CD8-positive, alpha-beta memory T cell (primary cell): ENCODE results near the gene MMRN2. TPM values are rescaled to one million over a fixed set of nuclear protein-coding genes. Genes with fewer than 3 reads are reported as not detected.

Experiments
- CTCF ChIA-PET: fragments of 350-600 bp; sonication (Branson Sonifier 250); formaldehyde crosslinking; loops from one replicate; lab custom pipeline; 2021; ENCODE audit warnings: antibody characterized with exemption; lab: Charles Lee
- POLR2A ChIA-PET: fragments of 350-600 bp; sonication (Branson Sonifier 250); formaldehyde crosslinking; loops from one replicate; lab custom pipeline; 2021; ENCODE audit warnings: antibody characterized with exemption; lab: Charles Lee
- DNase-seq, 5 donors: peaks; one replicate each; pipeline versions ENCODE4 v3.0.0 to v3.0.0-alpha.2; 2020 to 2022; ENCODE audit warnings: mixed read lengths in 1 of 5
- H3K27ac ChIP-seq: one replicate; pipeline ENCODE4 v1.7.0; 2013; ENCODE audit warnings: low read depth, mild to moderate bottlenecking, low read length, moderate library complexity
- H3K27me3 ChIP-seq: 2 replicates; pipeline ENCODE4 v1.7.0; 2013; ENCODE audit warnings: low read length, mild to moderate bottlenecking; ENCODE audit not compliant: insufficient read depth, poor library complexity, severe bottlenecking
- H3K36me3 ChIP-seq: 2 replicates; pipeline ENCODE4 v1.7.0; 2013; ENCODE audit warnings: mild to moderate bottlenecking, low read length, moderate library complexity; ENCODE audit not compliant: insufficient read depth
- H3K4me1 ChIP-seq: 2 replicates; pipeline ENCODE4 v1.7.0; 2013; ENCODE audit warnings: mild to moderate bottlenecking, low read length, moderate library complexity; ENCODE audit not compliant: insufficient read depth
- H3K4me3 ChIP-seq: 2 replicates; pipeline ENCODE4 v1.7.0; 2013; ENCODE audit warnings: mild to moderate bottlenecking, low read length
- H3K9me3 ChIP-seq: 2 replicates; pipeline ENCODE4 v1.7.0; 2013; ENCODE audit warnings: mild to moderate bottlenecking, low read length
- H3K27ac Mint-ChIP-seq, 8 donors: one replicate each; pipeline ENCODE4 v1.8.0; 2020 to 2021; ENCODE audit warnings: mixed read lengths in 8 of 8, mild to moderate bottlenecking in 6 of 8, inconsistent platforms in 3 of 8, moderate library complexity in 3 of 8
- H3K27me3 Mint-ChIP-seq, 2 donors: one replicate each; pipeline ENCODE4 v1.8.0; 2020 to 2021; ENCODE audit warnings: mixed read lengths in 2 of 2, mild to moderate bottlenecking in 1 of 2, moderate library complexity in 1 of 2
- H3K36me3 Mint-ChIP-seq, 3 donors: one replicate each; pipeline ENCODE4 v1.8.0; 2020 to 2021; ENCODE audit warnings: mixed read lengths in 3 of 3, inconsistent platforms in 1 of 3, mild to moderate bottlenecking in 1 of 3
- H3K4me1 Mint-ChIP-seq, 3 donors: one replicate each; pipeline ENCODE4 v1.8.0; 2020 to 2021; ENCODE audit warnings: mixed read lengths in 3 of 3, inconsistent platforms in 1 of 3, mild to moderate bottlenecking in 1 of 3
- H3K4me3 Mint-ChIP-seq, 7 donors: one replicate each; pipeline ENCODE4 v1.8.0; 2020 to 2021; ENCODE audit warnings: mixed read lengths in 7 of 7, mild to moderate bottlenecking in 6 of 7, moderate library complexity in 4 of 7, inconsistent platforms in 2 of 7
- H3K9me3 Mint-ChIP-seq, 5 donors: one replicate each; pipeline ENCODE4 v1.8.0; 2020 to 2022; ENCODE audit warnings: mixed read lengths in 5 of 5, mild to moderate bottlenecking in 3 of 5, moderate library complexity in 2 of 5, inconsistent platforms in 1 of 5
- polyA plus RNA-seq: library from polyadenylated mRNA; unstranded; fragments of 300-500 nt; fragmentation: Illumina TruSeq; gene quantifications from one replicate; pipeline ENCODE4 v1.2.3, GENCODE V29; 2021
- total RNA-seq, 2 experiments: library from RNA; stranded (reverse); gene quantifications; one replicate each; pipeline ENCODE4 v1.2.3, GENCODE V29; 2021

Gene MMRN2
- total and polyA plus RNA-seq, 3 experiments from 2014 or later, result not detected

DNA sequence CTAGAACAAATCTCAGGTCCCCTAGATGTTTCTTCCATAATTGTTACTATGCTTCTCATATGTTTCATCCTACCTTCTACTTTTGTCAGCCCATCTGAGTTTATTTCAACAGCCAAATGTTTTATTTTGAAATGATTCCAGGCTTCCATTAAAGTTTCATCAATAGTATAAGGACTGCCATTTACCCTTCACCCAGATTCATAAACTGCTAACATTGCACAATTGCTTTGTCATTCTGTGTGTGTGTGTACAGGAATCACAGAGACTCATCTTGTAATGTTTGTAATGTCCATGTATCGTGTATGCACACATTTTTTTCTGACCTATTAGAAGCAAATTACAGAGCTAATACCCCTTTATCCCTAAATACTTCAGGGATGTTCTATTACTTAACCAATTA lies 25.5 kb downstream of the MMRN2 start:
- Histone ChIP-seq H3K9me3 (no peaks in the 10 kb centered on the region), H3K4me1 (no peaks in the 10 kb centered on the region), H3K4me3 (no peak overlapping the region), H3K27me3 (no peaks in the 10 kb centered on the region), H3K36me3 (no peaks in the 10 kb centered on the region), H3K27ac (no peak overlapping the region)
- no peaks in the 10 kb centered on the region for H3K9me3 Mint-ChIP-seq
- no peak overlapping the region for H3K4me3 Mint-ChIP-seq
- no peak for DNase-seq
- H3K27me3 Mint-ChIP-seq, result no peaks in the 10 kb centered on the region
- CTCF ChIA-PET, result no interaction called here
- H3K4me1 Mint-ChIP-seq, result no peaks in the 10 kb centered on the region
- POLR2A ChIA-PET, result no interaction called here
- peaks cover 0 to 12% (median 0%) of the 10 kb centered on the region in 3 donors for H3K36me3 Mint-ChIP-seq
- peak overlapping the region in 1 of 8 donors; percentile 21 for H3K27ac Mint-ChIP-seq

DNA sequence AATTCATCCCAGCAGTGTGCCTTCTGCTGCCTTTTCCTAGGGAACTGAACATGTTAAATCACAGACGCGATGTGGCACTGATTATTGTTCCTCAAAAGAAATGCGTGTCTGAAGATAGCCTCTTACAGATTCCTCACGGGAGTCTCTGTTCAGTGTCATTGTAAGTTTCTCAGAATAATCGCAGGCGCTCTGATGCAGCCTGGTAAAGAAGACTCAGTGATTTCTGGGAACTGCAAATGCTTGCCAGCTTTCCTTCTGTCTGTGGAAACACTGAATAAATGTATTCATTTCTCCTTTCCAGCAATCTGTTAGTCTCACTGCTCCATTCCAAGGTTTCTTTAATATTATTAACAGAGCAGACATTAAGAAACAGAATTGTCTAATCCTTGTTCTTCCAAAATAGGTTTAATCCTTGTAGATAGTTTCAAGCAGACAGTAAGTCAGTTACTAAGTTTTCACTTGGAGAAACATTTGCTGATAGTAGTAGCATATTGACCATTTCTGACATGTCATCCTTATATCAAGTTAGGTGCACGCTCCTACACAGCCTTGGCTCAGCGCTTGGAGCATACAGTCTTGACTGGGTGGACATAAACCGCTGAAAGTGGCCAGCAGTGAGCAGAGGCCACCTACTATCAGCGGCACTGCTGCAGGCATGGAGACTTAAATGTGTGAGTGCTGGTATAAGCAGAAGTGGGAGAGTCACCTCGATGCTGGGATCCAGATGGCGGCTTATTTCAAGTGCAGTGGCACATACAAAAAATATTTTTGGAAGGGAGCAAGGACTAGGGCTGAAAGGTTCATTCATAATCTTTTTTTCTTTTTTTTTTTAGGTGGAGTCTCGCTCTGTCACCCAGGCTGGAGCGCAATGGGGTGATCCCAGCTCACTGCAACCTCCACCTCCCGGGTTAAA lies 27.7 kb downstream of the MMRN2 start:
- Mint-ChIP-seq H3K9me3 (no peaks in the 10 kb centered on the region), H3K4me1 (no peaks in the 10 kb centered on the region), H3K4me3 (no peak overlapping the region), H3K36me3 (peaks cover 0 to 12% (median 0%) of the 10 kb centered on the region in 3 donors), H3K27ac (peak overlapping the region in 1 of 8 donors; percentile 91), H3K27me3 (no peaks in the 10 kb centered on the region)
- DNase-seq, result no peak
- Histone ChIP-seq H3K4me3 (no peak overlapping the region), H3K27ac (no peak overlapping the region), H3K9me3 (no peaks in the 10 kb centered on the region), H3K27me3 (no peaks in the 10 kb centered on the region), H3K36me3 (no peaks in the 10 kb centered on the region), H3K4me1 (no peaks in the 10 kb centered on the region)
- CTCF ChIA-PET, result no interaction called here
- POLR2A ChIA-PET, result no interaction called here

DNA sequence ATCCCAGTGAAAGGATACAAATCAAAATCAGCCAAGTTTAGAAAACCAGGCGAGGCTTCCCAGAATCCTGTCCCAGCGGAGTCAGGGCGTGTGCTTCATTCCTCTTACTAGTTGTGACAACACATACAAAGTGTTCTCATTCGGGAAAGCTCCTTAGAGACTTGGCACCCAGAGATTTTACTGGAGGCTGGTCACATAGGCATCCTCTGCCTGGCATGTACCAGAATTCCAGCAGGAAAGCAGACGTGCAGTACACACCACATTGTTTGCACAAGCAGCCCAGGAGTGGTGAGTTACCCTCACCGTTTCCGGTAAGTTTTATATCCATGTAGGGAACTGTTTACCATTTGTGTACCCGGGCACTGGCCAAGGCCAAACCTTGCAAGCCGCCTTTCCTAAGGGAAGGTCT lies 34.9 kb downstream of the MMRN2 start:
- CTCF ChIA-PET, result no interaction called here

DNA sequence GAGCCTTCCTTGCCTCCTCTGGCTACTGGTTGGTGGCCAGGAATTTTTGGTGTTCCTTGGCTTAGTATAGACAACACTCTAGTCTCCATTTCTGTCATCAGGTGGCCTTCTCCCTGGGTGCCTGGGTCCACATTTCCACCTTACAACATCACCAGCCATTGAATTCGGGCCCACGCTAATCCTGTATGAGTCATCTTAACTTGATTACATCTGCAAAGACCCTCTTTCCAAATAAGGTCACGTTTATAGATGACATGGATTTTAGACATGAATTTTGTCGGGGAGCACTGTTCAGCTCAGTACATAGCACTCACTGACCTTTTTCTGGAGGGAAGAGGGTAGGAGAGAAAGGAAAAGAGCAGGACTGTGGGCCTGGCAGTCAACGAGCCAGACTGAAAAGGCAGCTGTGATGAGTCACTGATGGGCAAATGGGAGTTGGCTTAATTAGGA lies 39.4 kb downstream of the MMRN2 start:
- H3K9me3 ChIP-seq, result no peaks in the 10 kb centered on the region
- no peak overlapping the region for H3K4me3 ChIP-seq
- no peaks in the 10 kb centered on the region for H3K9me3 Mint-ChIP-seq
- ChIA-PET POLR2A (no interaction called here), CTCF (no interaction called here)
- H3K4me3 Mint-ChIP-seq, result no peak overlapping the region
- no peak for DNase-seq
- no peaks in the 10 kb centered on the region for H3K27me3 Mint-ChIP-seq
- no peaks in the 10 kb centered on the region for H3K4me1 Mint-ChIP-seq
- H3K27me3 ChIP-seq, result no peaks in the 10 kb centered on the region
- H3K36me3 Mint-ChIP-seq, result peaks cover 7 to 69% (median 24%) of the 10 kb centered on the region in 3 donors
- H3K36me3 ChIP-seq, result no peaks in the 10 kb centered on the region
- H3K27ac Mint-ChIP-seq, result peak overlapping the region in 1 of 8 donors; percentile 57
- no peaks in the 10 kb centered on the region for H3K4me1 ChIP-seq
- H3K27ac ChIP-seq, result no peak overlapping the region

More for the DNA sequence above, 34.9 kb downstream of the MMRN2 start:
- no peak overlapping the region for H3K27ac ChIP-seq
- no peak overlapping the region for H3K27ac Mint-ChIP-seq
- H3K4me1 ChIP-seq, result no peaks in the 10 kb centered on the region
- H3K27me3 ChIP-seq, result no peaks in the 10 kb centered on the region
- no peaks in the 10 kb centered on the region for H3K36me3 ChIP-seq
- H3K9me3 Mint-ChIP-seq, result no peaks in the 10 kb centered on the region
- H3K4me3 ChIP-seq, result no peak overlapping the region
- no peaks in the 10 kb centered on the region for H3K9me3 ChIP-seq
- no peak overlapping the region for H3K4me3 Mint-ChIP-seq
- H3K27me3 Mint-ChIP-seq, result no peaks in the 10 kb centered on the region
- H3K36me3 Mint-ChIP-seq, result peaks cover 7 to 51% (median 20%) of the 10 kb centered on the region in 3 donors
- DNase-seq, result no peak
- POLR2A ChIA-PET, result no interaction called here
- no peaks in the 10 kb centered on the region for H3K4me1 Mint-ChIP-seq

DNA sequence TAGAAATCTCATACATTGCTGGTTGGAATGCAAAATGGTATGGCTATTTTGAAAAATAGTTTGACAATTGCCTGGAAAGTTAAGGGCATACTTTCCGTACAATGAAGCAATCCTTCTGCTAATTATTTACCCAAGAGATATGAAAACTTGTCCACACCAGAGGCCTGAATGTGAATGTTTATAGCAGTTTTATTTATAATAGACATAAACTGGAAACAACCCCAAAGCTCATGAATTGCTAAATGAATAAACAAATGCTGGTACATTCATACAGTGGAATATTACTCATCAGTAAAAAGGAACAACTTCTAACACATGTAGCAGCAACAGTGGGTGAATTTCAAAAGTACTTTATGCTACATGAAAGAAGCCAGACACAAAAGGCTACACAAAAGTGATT lies 42.7 kb downstream of the MMRN2 start:
- Mint-ChIP-seq H3K36me3 (peaks cover 0 to 49% (median 18%) of the 10 kb centered on the region in 3 donors), H3K9me3 (no peaks in the 10 kb centered on the region), H3K27me3 (no peaks in the 10 kb centered on the region), H3K4me1 (no peaks in the 10 kb centered on the region), H3K4me3 (no peak overlapping the region), H3K27ac (peak overlapping the region in 1 of 8 donors; percentile 5)
- ChIA-PET CTCF (no interaction called here), POLR2A (no interaction called here)
- no peak for DNase-seq
- H3K4me1 ChIP-seq, result no peaks in the 10 kb centered on the region
- H3K9me3 ChIP-seq, result no peaks in the 10 kb centered on the region
- H3K36me3 ChIP-seq, result no peaks in the 10 kb centered on the region
- no peak overlapping the region for H3K27ac ChIP-seq
- H3K4me3 ChIP-seq, result no peak overlapping the region
- H3K27me3 ChIP-seq, result no peaks in the 10 kb centered on the region

DNA sequence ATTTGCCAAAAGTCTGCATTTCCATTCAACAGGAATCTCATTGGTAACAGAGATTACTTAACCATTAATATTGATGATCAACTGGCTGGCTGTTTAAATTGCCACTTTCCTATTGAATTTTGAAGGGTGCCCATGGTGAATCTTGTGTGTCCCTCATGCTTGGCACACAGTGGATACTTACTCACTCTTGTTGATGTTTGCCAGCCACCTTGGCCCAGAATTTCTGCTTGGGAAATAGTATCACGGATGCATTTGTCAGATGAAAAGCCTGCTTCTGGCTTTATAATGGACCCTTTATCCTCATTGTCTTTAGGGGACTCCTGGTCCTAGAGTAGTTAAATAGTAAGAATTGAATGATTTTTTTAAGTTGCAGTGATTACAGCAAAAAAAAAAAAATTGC lies 52.0 kb downstream of the MMRN2 start:
- H3K4me1 ChIP-seq, result no peaks in the 10 kb centered on the region
- no peak overlapping the region for H3K27ac ChIP-seq
- H3K36me3 Mint-ChIP-seq, result peaks cover 22 to 47% (median 27%) of the 10 kb centered on the region in 3 donors
- POLR2A ChIA-PET, result no interaction called here
- H3K4me3 Mint-ChIP-seq, result no peak overlapping the region
- H3K9me3 ChIP-seq, result no peaks in the 10 kb centered on the region
- H3K27me3 Mint-ChIP-seq, result no peaks in the 10 kb centered on the region
- peaks cover 0 to 6% (median 3%) of the 10 kb centered on the region in 5 donors for H3K9me3 Mint-ChIP-seq
- no peaks in the 10 kb centered on the region for H3K36me3 ChIP-seq
- no peak overlapping the region for H3K27ac Mint-ChIP-seq
- no peak for DNase-seq
- CTCF ChIA-PET, result interaction anchor here (1.4 kb wide), 1 partner anchor 219 kb away, joined by 3 read pairs; no protein-coding TSS in a partner anchor
- H3K4me3 ChIP-seq, result no peak overlapping the region
- H3K27me3 ChIP-seq, result no peaks in the 10 kb centered on the region
- no peaks in the 10 kb centered on the region for H3K4me1 Mint-ChIP-seq

DNA sequence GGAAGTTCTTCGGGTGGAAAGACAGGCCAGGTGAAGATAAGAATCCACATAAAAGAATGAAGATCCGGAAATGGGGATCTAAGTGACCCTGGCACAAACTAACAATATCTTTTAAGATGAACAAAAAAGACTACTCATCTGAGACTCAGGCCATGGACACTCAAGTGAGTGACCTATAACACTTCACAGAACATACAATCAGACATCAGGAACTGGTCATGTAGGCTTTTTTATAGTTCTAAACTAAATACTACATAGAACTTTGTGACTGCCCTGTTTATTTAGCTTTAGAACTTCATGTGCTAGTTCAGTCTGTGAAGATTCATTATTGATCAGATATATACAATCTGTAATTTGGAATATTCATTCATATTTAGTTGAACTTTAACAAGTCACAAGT lies 52.8 kb downstream of the MMRN2 start:
- ChIA-PET CTCF (no interaction called here), POLR2A (no interaction called here)
- no peak overlapping the region for H3K27ac Mint-ChIP-seq
- no peaks in the 10 kb centered on the region for H3K4me1 ChIP-seq
- no peaks in the 10 kb centered on the region for H3K27me3 Mint-ChIP-seq
- H3K4me3 Mint-ChIP-seq, result no peak overlapping the region
- H3K36me3 Mint-ChIP-seq, result peaks cover 22 to 49% (median 27%) of the 10 kb centered on the region in 3 donors
- no peak overlapping the region for H3K27ac ChIP-seq
- H3K4me3 ChIP-seq, result no peak overlapping the region
- H3K4me1 Mint-ChIP-seq, result no peaks in the 10 kb centered on the region
- no peaks in the 10 kb centered on the region for H3K27me3 ChIP-seq
- no peak for DNase-seq
- peaks cover 0 to 6% (median 3%) of the 10 kb centered on the region in 5 donors for H3K9me3 Mint-ChIP-seq
- H3K9me3 ChIP-seq, result no peaks in the 10 kb centered on the region
- H3K36me3 ChIP-seq, result no peaks in the 10 kb centered on the region

DNA sequence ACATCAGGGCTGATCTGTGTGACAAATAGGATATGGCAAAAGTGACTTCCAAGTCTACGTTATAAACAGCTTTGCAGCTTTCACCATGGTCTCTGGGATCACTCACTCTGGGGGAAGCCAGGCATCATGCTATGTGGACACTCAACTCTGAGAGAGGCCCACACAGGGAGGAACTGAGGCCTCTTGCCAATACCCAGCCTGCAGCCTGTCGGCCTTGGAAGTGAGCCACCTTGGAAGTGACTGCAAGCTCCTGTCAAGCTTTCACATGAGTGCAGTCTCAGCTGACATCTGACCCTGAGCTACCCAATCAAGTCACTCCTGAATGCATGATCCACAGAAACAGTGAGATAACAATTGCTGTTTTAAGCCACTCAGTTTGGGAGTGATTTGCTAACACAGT lies 56.5 kb downstream of the MMRN2 start:
- Mint-ChIP-seq H3K4me3 (no peak overlapping the region), H3K27me3 (no peaks in the 10 kb centered on the region), H3K36me3 (peaks cover 15 to 34% (median 16%) of the 10 kb centered on the region in 3 donors), H3K27ac (no peak overlapping the region), H3K9me3 (no peaks in the 10 kb centered on the region), H3K4me1 (no peaks in the 10 kb centered on the region)
- no peak overlapping the region for H3K27ac ChIP-seq
- POLR2A ChIA-PET, result interaction anchor here (1.2 kb wide), 1 partner anchor 65 kb away, joined by 11 read pairs; no protein-coding TSS in a partner anchor
- DNase-seq, result no peak
- CTCF ChIA-PET, result interaction anchor here (2.2 kb wide), 1 partner anchor 189 kb away, joined by 9 read pairs; no protein-coding TSS in a partner anchor
- no peaks in the 10 kb centered on the region for H3K9me3 ChIP-seq
- no peak overlapping the region for H3K4me3 ChIP-seq
- no peaks in the 10 kb centered on the region for H3K4me1 ChIP-seq
- no peaks in the 10 kb centered on the region for H3K27me3 ChIP-seq
- H3K36me3 ChIP-seq, result no peaks in the 10 kb centered on the region
